OCI-LY3 (cell line): ENCODE data around the gene SPSB4.

Experiments
- H2AFZ ChIP-seq: fragments of 200-600, 300-600 bp; shearing (Covaris generic); 2 replicates; pipeline ENCODE4 v1.6.0; 2014; ENCODE audit warnings: antibody characterized with exemption, low read depth, low read length
- H3K27ac ChIP-seq: fragments of 200-600, 300-600 bp; sonication (generic); 2 replicates; pipeline ENCODE4 v1.5.1; 2014; ENCODE audit warnings: mild to moderate bottlenecking, low read length, moderate library complexity, mixed read lengths
- H3K27me3 ChIP-seq: fragments of 200-600, 300-600 bp; sonication (generic); 2 replicates; pipeline ENCODE4 v1.6.1; 2014; ENCODE audit warnings: low read depth, low read length, mixed read lengths
- H3K36me3 ChIP-seq: fragments of 200-600, 300-600 bp; sonication (generic); replicated peaks from 2 replicates; pipeline ENCODE3; 2014; ENCODE audit warnings: low read depth, low read length, mixed read lengths
- H3K4me1 ChIP-seq: fragments of 300-600, 200-600 bp; sonication (generic); 2 replicates; pipeline ENCODE4 v1.6.1; 2014; ENCODE audit warnings: low read length, mixed read lengths
- H3K4me2 ChIP-seq: fragments of 200-600, 300-600 bp; sonication (generic); 2 replicates; pipeline ENCODE4 v1.6.1; 2014; ENCODE audit warnings: low read length, mixed read lengths
- H3K4me3 ChIP-seq: fragments of 300-600, 200-600 bp; sonication (generic); 2 replicates; pipeline ENCODE4 v1.5.1; 2014; ENCODE audit warnings: antibody characterized with exemption, mild to moderate bottlenecking, low read length, moderate library complexity
- H3K79me2 ChIP-seq: fragments of 300-600, 200-600 bp; shearing (Covaris generic); 2 replicates; pipeline ENCODE4 v1.6.1; 2014; ENCODE audit warnings: mild to moderate bottlenecking, low read length, mixed read lengths
- H3K9ac ChIP-seq: fragments of 300-600, 200-600 bp; shearing (Covaris generic); 2 replicates; pipeline ENCODE4 v1.6.0; 2014; ENCODE audit warnings: mild to moderate bottlenecking, low read length, moderate library complexity
- H3K9me3 ChIP-seq: fragments of 200-600, 300-600 bp; shearing (Covaris generic); 2 replicates; pipeline ENCODE4 v1.6.1; 2014; ENCODE audit warnings: low read length, mixed read lengths; ENCODE audit not compliant: insufficient read depth
- H4K20me1 ChIP-seq: fragments of 200-600, 300-600 bp; sonication (generic); 2 replicates; pipeline ENCODE4 v1.6.1; 2016; ENCODE audit warnings: low read length, mixed read lengths; ENCODE audit not compliant: insufficient read depth
- CTCF ChIP-seq: fragments of 200-600, 300-600 bp; sonication (generic); IDR thresholded peaks from 2 replicates; pipeline ENCODE4 v1.5.1; 2014; ENCODE audit warnings: antibody characterized with exemption, low read length, low read depth
- EZH2phosphoT487 ChIP-seq: fragments of 200-600 bp; shearing (Covaris generic); IDR thresholded peaks from 2 replicates; pipeline ENCODE4 v1.6.1; 2018; ENCODE audit warnings: antibody characterized with exemption, mixed run types, low read depth

The SPSB4 gene

GRCh38 chr3:141105828-141106628 lies 54.9 kb downstream of the SPSB4 start:
- no peak overlapping the region for H2AFZ ChIP-seq
- no peaks in the 10 kb centered on the region for H4K20me1 ChIP-seq
- H3K36me3 ChIP-seq, result no peaks in the 10 kb centered on the region
- no peaks in the 10 kb centered on the region for H3K4me1 ChIP-seq
- H3K4me3 ChIP-seq, result no peak overlapping the region
- no peak overlapping the region for H3K27ac ChIP-seq
- no peak overlapping the region for H3K4me2 ChIP-seq
- H3K9me3 ChIP-seq, result no peaks in the 10 kb centered on the region
- H3K79me2 ChIP-seq, result no peaks in the 10 kb centered on the region
- no peaks in the 10 kb centered on the region for H3K27me3 ChIP-seq
- TF ChIP-seq CTCF (peak; percentile 82), EZH2phosphoT487 (no peak)
- no peak overlapping the region for H3K9ac ChIP-seq

- H3K4me2 ChIP-seq, result no peak overlapping the region
- no peaks in the 10 kb centered on the region for H3K36me3 ChIP-seq
- H3K27ac ChIP-seq, result no peak overlapping the region
- no peaks in the 10 kb centered on the region for H4K20me1 ChIP-seq
- H3K4me1 ChIP-seq, result no peaks in the 10 kb centered on the region
- H3K9ac ChIP-seq, result no peak overlapping the region
- H3K79me2 ChIP-seq, result no peaks in the 10 kb centered on the region
- H3K4me3 ChIP-seq, result no peak overlapping the region
- H3K9me3 ChIP-seq, result no peaks in the 10 kb centered on the region
- no peaks in the 10 kb centered on the region for H3K27me3 ChIP-seq
- no peak overlapping the region for H2AFZ ChIP-seq
- TF ChIP-seq EZH2phosphoT487 (no peak), CTCF (no peak)
These were observed 55.7 kb downstream of the SPSB4 start for GRCh38 chr3:141106842-141107241.

- no peaks in the 10 kb centered on the region for H3K9me3 ChIP-seq
- TF ChIP-seq EZH2phosphoT487, result no peak
- H3K9ac ChIP-seq, result no peak overlapping the region
- no peak overlapping the region for H3K27ac ChIP-seq
- H3K27me3 ChIP-seq, result no peaks in the 10 kb centered on the region
- H4K20me1 ChIP-seq, result no peaks in the 10 kb centered on the region
- H3K4me2 ChIP-seq, result no peak overlapping the region
- no peaks in the 10 kb centered on the region for H3K79me2 ChIP-seq
- no peak overlapping the region for H2AFZ ChIP-seq
- no peaks in the 10 kb centered on the region for H3K36me3 ChIP-seq
- no peak overlapping the region for H3K4me3 ChIP-seq
- no peaks in the 10 kb centered on the region for H3K4me1 ChIP-seq
These were observed 56.9 kb downstream of the SPSB4 start for GRCh38 chr3:141108039-141108438.

- H3K27ac ChIP-seq, result no peak overlapping the region
- H2AFZ ChIP-seq, result no peak overlapping the region
- H3K9me3 ChIP-seq, result no peaks in the 10 kb centered on the region
- H3K36me3 ChIP-seq, result no peaks in the 10 kb centered on the region
- no peak overlapping the region for H3K4me2 ChIP-seq
- no peaks in the 10 kb centered on the region for H3K79me2 ChIP-seq
- no peaks in the 10 kb centered on the region; the same call in 1 of the 2 replicates for H3K27me3 ChIP-seq
- H4K20me1 ChIP-seq, result no peaks in the 10 kb centered on the region
- H3K4me3 ChIP-seq, result no peak overlapping the region
- H3K4me1 ChIP-seq, result no peaks in the 10 kb centered on the region
- TF ChIP-seq CTCF (no peak), EZH2phosphoT487 (no peak)
- H3K9ac ChIP-seq, result no peak overlapping the region
These were observed 58.6 kb downstream of the SPSB4 start for GRCh38 chr3:141109751-141110150.
